ENCODE results near the gene KCNF1. TPM values are rescaled to one million over a fixed set of nuclear protein-coding genes. Genes with fewer than 3 reads are reported as not detected.
A peak's percentile ranks its signal among the peaks of the same experiment; 100 is the strongest.

KCNF1 gene
- total and polyA plus RNA-seq, 2 donors from 2014 or later = 0.63 to 0.67 TPM

DNA sequence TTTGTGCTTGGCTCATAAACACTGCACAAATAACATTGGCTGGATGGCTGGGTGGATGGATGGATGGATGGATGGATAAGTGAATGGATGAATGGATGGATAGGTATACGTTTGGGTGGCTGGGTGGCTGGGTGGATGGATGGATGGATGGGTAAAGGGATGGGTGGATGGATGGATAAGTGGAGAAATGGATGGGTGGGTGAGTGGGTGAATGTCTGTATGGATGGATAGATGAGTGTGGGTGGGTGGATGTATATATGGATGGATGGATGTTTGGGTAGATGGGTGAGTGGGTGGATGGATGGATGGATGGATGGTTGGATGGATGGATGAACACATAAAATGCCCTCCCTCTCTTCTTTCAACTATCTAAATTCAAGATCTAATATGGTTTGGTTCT, 38.1 kb downstream of the KCNF1 start:
- Histone ChIP-seq H3K9me3 (ENCODE audit: control insufficient read depth in 2 of 3, insufficient read depth in 1 of 3, low read length in 3 of 3) (no peaks in the 10 kb centered on the region), H3K4me1 (ENCODE audit: control insufficient read depth in 2 of 3, insufficient read depth in 2 of 3, low read depth in 1 of 3, low read length in 3 of 3) (no peaks in the 10 kb centered on the region), H3K27me3 (ENCODE audit: control insufficient read depth, insufficient read depth, low read length) (no peaks in the 10 kb centered on the region), H3K27ac (ENCODE audit: low read depth in 2 of 2, low read length in 2 of 2) (no peak overlapping the region), H3K36me3 (ENCODE audit: control insufficient read depth in 2 of 3, insufficient read depth in 3 of 3, low read length in 3 of 3) (no peaks in the 10 kb centered on the region), H3K4me3 (ENCODE audit: low read length in 3 of 3) (no peak overlapping the region), H3K9ac (ENCODE audit: low read length in 3 of 3) (no peak overlapping the region)
- TF ChIP-seq, protein P1, sequence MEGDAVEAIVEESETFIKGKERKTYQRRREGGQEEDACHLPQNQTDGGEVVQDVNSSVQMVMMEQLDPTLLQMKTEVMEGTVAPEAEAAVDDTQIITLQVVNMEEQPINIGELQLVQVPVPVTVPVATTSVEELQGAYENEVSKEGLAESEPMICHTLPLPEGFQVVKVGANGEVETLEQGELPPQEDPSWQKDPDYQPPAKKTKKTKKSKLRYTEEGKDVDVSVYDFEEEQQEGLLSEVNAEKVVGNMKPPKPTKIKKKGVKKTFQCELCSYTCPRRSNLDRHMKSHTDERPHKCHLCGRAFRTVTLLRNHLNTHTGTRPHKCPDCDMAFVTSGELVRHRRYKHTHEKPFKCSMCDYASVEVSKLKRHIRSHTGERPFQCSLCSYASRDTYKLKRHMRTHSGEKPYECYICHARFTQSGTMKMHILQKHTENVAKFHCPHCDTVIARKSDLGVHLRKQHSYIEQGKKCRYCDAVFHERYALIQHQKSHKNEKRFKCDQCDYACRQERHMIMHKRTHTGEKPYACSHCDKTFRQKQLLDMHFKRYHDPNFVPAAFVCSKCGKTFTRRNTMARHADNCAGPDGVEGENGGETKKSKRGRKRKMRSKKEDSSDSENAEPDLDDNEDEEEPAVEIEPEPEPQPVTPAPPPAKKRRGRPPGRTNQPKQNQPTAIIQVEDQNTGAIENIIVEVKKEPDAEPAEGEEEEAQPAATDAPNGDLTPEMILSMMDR (IDR thresholded peaks at IDR 0.05; ENCODE audit: borderline replicate concordance, extremely low read depth, insufficient read depth) = no peak
- intact Hi-C loops (cut with DNase I) = no loop called here
- FAIRE-seq (no peak), DNase-seq (no peak)

DNA sequence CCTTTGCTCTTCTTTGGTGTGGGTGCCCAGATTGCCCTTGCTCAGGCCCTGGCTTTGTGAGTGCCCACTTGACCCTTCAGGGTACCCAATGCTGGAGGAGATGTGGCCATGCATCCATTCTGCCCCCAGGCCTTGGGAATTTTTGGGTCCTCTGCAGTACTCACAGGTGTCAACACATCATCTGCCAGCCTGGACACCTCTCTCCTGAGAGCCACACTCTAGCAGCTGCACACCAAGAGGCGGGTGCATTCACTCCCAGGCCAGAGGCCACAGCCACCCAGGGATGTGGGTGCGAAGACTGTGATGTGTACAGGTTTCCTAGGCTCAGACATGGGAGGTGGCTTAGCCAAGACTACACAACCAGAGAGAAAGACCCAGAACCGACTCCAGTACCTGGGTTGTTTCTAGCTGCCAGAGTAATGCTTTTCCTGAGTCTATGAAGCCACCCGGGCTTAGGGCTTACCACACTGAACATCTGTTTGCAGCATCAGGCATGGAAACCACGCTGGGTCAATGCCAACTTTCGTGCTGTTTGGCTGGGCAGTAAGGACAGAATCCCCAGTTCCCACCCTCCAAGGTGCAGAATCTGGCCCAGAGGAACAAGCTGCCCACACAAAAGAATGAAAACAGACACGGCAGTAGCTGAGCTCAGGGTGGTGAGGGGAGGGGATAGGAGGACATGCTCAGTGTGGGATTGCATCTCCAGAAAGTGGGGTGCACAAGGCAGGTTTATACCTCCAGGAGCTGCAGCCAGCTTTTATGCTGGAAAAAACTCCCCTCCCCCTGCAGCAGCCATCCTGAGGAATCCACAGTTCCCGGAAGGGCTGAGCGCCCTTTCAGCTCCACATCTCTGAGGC, 40.1 kb downstream of the KCNF1 start:
- H3K27me3 ChIP-seq (ENCODE audit: control insufficient read depth, insufficient read depth, low read length) = no peaks in the 10 kb centered on the region
- H3K36me3 ChIP-seq (ENCODE audit: control insufficient read depth in 2 of 3, insufficient read depth in 3 of 3, low read length in 3 of 3) = no peaks in the 10 kb centered on the region
- no peak overlapping the region for H3K9ac ChIP-seq (ENCODE audit: low read length in 3 of 3)
- DNase-seq (peak in 1 of 5 donors; percentile 39), FAIRE-seq (no peak)
- H3K4me1 ChIP-seq (ENCODE audit: control insufficient read depth in 2 of 3, insufficient read depth in 2 of 3, low read depth in 1 of 3, low read length in 3 of 3) = no peaks in the 10 kb centered on the region
- H3K9me3 ChIP-seq (ENCODE audit: control insufficient read depth in 2 of 3, insufficient read depth in 1 of 3, low read length in 3 of 3) = no peaks in the 10 kb centered on the region
- TF ChIP-seq, protein P1 (IDR thresholded peaks at IDR 0.05; ENCODE audit: borderline replicate concordance, extremely low read depth, insufficient read depth) = no peak
- no peak overlapping the region for H3K4me3 ChIP-seq (ENCODE audit: low read length in 3 of 3)
- H3K27ac ChIP-seq (ENCODE audit: low read depth in 2 of 2, low read length in 2 of 2) = no peak overlapping the region
- intact Hi-C loops (cut with DNase I) = no loop called here

DNA sequence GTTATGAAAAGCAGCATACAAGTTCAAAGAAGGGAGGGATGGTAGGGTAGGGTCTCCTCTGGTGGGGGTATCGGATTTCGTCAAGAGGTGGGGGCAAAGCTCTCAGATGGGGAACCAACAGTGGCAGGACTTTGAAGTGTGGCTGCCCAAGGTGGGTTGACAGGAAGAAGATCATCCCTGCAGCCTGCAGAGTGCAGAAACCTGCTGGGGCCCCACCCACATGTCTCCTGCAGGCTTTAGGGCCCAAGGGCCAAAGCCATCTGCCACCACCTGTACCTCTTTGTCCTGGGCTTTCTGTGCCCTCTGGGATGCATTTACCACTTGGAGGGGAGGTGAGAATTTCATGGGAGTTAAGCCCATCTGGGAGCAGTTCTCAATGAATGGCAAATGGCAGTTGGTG, 42.7 kb downstream of the KCNF1 start:
- intact Hi-C loops (cut with DNase I) = no loop called here
- H3K36me3 ChIP-seq (ENCODE audit: control insufficient read depth in 2 of 3, insufficient read depth in 3 of 3, low read length in 3 of 3) = no peaks in the 10 kb centered on the region
- no peak for FAIRE-seq

More for the DNA sequence above, 42.7 kb downstream of the KCNF1 start:
- no peak for DNase-seq
- Histone ChIP-seq H3K9me3 (ENCODE audit: control insufficient read depth in 2 of 3, insufficient read depth in 1 of 3, low read length in 3 of 3) (no peaks in the 10 kb centered on the region), H3K27me3 (ENCODE audit: control insufficient read depth, insufficient read depth, low read length) (no peaks in the 10 kb centered on the region), H3K4me3 (ENCODE audit: low read length in 3 of 3) (no peak overlapping the region), H3K9ac (ENCODE audit: low read length in 3 of 3) (no peak overlapping the region), H3K27ac (ENCODE audit: low read depth in 2 of 2, low read length in 2 of 2) (no peak overlapping the region), H3K4me1 (ENCODE audit: control insufficient read depth in 2 of 3, insufficient read depth in 2 of 3, low read depth in 1 of 3, low read length in 3 of 3) (no peaks in the 10 kb centered on the region)
- TF ChIP-seq, protein P1 (IDR thresholded peaks at IDR 0.05; ENCODE audit: borderline replicate concordance, extremely low read depth, insufficient read depth) = no peak

All from kidney (tissue), 14 donors.